WTC11 (cell line): ENCODE results near the gene COBLL1. TPM values are rescaled to one million over a fixed set of nuclear protein-coding genes. Genes with fewer than 3 reads are reported as not detected.
A peak's percentile ranks its signal among the peaks of the same experiment; 100 is the strongest.

ENCODE experiments used
- ATAC-seq: fragments of 200-7000 bp; cut with Tn5 transposase; 2 replicates; pipeline ENCODE4 v1.10.0; 2021; ENCODE audit warnings: mild to moderate bottlenecking, moderate library complexity
- CTCF ChIA-PET: fragments of 300-600 bp; sonication (Branson Sonifier 250); formaldehyde crosslinking; loops from one replicate; lab custom pipeline; 2021; ENCODE audit warnings: antibody characterized with exemption; lab: Charles Lee
- POLR2A ChIA-PET: fragments of 350-600 bp; sonication (Branson Sonifier 250); formaldehyde crosslinking; loops from one replicate; lab custom pipeline; 2021; ENCODE audit warnings: antibody characterized with exemption; lab: Charles Lee
- DNase-seq: peaks from one replicate; pipeline ENCODE4 v3.0.0; 2021; ENCODE audit warnings: low spot score
- H3K27ac Mint-ChIP-seq: 2 replicates; pipeline ENCODE4 v1.8.0; 2021; ENCODE audit warnings: mixed read lengths
- H3K27me3 Mint-ChIP-seq: 2 replicates; pipeline ENCODE4 v1.8.0; 2021; ENCODE audit warnings: low read depth, mild to moderate bottlenecking, moderate library complexity, mixed read lengths
- H3K36me3 Mint-ChIP-seq: 2 replicates; pipeline ENCODE4 v1.8.0; 2021; ENCODE audit warnings: mixed read lengths
- H3K4me1 Mint-ChIP-seq: 2 replicates; pipeline ENCODE4 v1.8.0; 2022; ENCODE audit warnings: mixed read lengths
- H3K4me3 Mint-ChIP-seq: 2 replicates; pipeline ENCODE4 v1.8.0; 2021; ENCODE audit warnings: mild to moderate bottlenecking, moderate library complexity, mixed read lengths
- H3K9me3 Mint-ChIP-seq: 2 replicates; pipeline ENCODE4 v1.8.0; 2021; ENCODE audit warnings: mixed read lengths
- ATF3 ChIP-seq: sonication (generic); formaldehyde crosslinking; conservative IDR thresholded peaks from 2 replicates; pipeline ENCODE4 v1.8.1; 2022; ENCODE audit warnings: mild to moderate bottlenecking, missing genetic modification reagents
- FOXK1 ChIP-seq: sonication (generic); formaldehyde crosslinking; IDR thresholded peaks from 2 replicates; pipeline ENCODE4 v1.8.0; 2022; ENCODE audit warnings: mild to moderate bottlenecking, moderate library complexity, missing genetic modification reagents
- FOXP1 ChIP-seq: sonication (generic); formaldehyde crosslinking; IDR thresholded peaks from 2 replicates; pipeline ENCODE4 v1.8.0; 2022; ENCODE audit warnings: missing genetic modification reagents, mild to moderate bottlenecking, moderate library complexity, borderline replicate concordance
- GABPB1 ChIP-seq: sonication (generic); formaldehyde crosslinking; IDR thresholded peaks from 2 replicates; pipeline ENCODE4 v1.8.1; 2023; ENCODE audit warnings: mild to moderate bottlenecking, missing genetic modification reagents
- IRF2 ChIP-seq: sonication (generic); formaldehyde crosslinking; IDR thresholded peaks from 2 replicates; pipeline ENCODE4 v1.8.0; 2022; ENCODE audit warnings: low read depth, missing genetic modification reagents, borderline replicate concordance
- JUN ChIP-seq: sonication (generic); formaldehyde crosslinking; IDR thresholded peaks from 2 replicates; pipeline ENCODE4 v1.8.0; 2023; ENCODE audit warnings: mild to moderate bottlenecking, missing genetic modification reagents
- NFATC4 ChIP-seq: fragments of 250-450 bp; sonication (Bioruptor Pico); IDR thresholded peaks from 2 replicates; pipeline ENCODE4 v1.9.0; 2021; ENCODE audit warnings: mild to moderate bottlenecking
- SMAD4 ChIP-seq: sonication (generic); formaldehyde crosslinking; IDR thresholded peaks from 2 replicates; pipeline ENCODE4 v1.8.0; 2022; ENCODE audit warnings: mild to moderate bottlenecking, missing genetic modification reagents
- TEAD1 ChIP-seq: sonication (generic); formaldehyde crosslinking; IDR thresholded peaks from 2 replicates; pipeline ENCODE4 v1.8.0; 2022; ENCODE audit warnings: mild to moderate bottlenecking, missing genetic modification reagents
- ZNF232 ChIP-seq: sonication (generic); formaldehyde crosslinking; IDR thresholded peaks from 2 replicates; pipeline ENCODE4 v1.8.0; 2022; ENCODE audit warnings: mild to moderate bottlenecking, missing genetic modification reagents
- total RNA-seq: library from RNA; stranded (reverse); gene quantifications from 3 replicates; pipeline ENCODE4 v1.2.3, GENCODE V29; 2021
- TF ChIP-seq, protein P1 (sequence below): fragments of 250-450 bp; sonication (Bioruptor Pico); IDR thresholded peaks from 2 replicates; pipeline ENCODE4 v2.1.2; 2022; ENCODE audit warnings: mild to moderate bottlenecking, moderate library complexity
- TF ChIP-seq, protein P2 (sequence below): fragments of 200-600 bp; IDR thresholded peaks from 2 replicates; pipeline ENCODE4 v1.8.0; 2022; ENCODE audit warnings: antibody characterized with exemption
- TF ChIP-seq, protein P3 (sequence below): sonication (generic); formaldehyde crosslinking; IDR thresholded peaks from 2 replicates; pipeline ENCODE4 v1.8.0; 2023; ENCODE audit warnings: mild to moderate bottlenecking, missing genetic modification reagents
- TF ChIP-seq, protein P4 (sequence below): sonication (generic); formaldehyde crosslinking; IDR thresholded peaks from 2 replicates; pipeline ENCODE4 v1.8.0; 2022; ENCODE audit warnings: missing genetic modification reagents

The COBLL1 gene
- total RNA-seq, 1 experiment from 2014 or later: 5.8 TPM

GRCh38 chr2:164675687-164676086, 165.9 kb downstream of the COBLL1 start (continued):
- TF ChIP-seq, protein P1, sequence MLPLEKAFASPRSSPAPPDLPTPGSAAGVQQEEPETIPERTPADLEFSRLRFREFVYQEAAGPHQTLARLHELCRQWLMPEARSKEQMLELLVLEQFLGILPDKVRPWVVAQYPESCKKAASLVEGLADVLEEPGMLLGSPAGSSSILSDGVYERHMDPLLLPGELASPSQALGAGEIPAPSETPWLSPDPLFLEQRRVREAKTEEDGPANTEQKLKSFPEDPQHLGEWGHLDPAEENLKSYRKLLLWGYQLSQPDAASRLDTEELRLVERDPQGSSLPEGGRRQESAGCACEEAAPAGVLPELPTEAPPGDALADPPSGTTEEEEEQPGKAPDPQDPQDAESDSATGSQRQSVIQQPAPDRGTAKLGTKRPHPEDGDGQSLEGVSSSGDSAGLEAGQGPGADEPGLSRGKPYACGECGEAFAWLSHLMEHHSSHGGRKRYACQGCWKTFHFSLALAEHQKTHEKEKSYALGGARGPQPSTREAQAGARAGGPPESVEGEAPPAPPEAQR (CRISPR knock-in tag): no peak
- no peak for TF ChIP-seq ZNF232
- no peak for TF ChIP-seq FOXK1
- TF ChIP-seq, protein P2, sequence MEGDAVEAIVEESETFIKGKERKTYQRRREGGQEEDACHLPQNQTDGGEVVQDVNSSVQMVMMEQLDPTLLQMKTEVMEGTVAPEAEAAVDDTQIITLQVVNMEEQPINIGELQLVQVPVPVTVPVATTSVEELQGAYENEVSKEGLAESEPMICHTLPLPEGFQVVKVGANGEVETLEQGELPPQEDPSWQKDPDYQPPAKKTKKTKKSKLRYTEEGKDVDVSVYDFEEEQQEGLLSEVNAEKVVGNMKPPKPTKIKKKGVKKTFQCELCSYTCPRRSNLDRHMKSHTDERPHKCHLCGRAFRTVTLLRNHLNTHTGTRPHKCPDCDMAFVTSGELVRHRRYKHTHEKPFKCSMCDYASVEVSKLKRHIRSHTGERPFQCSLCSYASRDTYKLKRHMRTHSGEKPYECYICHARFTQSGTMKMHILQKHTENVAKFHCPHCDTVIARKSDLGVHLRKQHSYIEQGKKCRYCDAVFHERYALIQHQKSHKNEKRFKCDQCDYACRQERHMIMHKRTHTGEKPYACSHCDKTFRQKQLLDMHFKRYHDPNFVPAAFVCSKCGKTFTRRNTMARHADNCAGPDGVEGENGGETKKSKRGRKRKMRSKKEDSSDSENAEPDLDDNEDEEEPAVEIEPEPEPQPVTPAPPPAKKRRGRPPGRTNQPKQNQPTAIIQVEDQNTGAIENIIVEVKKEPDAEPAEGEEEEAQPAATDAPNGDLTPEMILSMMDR: no peak
- TF ChIP-seq, protein P3, sequence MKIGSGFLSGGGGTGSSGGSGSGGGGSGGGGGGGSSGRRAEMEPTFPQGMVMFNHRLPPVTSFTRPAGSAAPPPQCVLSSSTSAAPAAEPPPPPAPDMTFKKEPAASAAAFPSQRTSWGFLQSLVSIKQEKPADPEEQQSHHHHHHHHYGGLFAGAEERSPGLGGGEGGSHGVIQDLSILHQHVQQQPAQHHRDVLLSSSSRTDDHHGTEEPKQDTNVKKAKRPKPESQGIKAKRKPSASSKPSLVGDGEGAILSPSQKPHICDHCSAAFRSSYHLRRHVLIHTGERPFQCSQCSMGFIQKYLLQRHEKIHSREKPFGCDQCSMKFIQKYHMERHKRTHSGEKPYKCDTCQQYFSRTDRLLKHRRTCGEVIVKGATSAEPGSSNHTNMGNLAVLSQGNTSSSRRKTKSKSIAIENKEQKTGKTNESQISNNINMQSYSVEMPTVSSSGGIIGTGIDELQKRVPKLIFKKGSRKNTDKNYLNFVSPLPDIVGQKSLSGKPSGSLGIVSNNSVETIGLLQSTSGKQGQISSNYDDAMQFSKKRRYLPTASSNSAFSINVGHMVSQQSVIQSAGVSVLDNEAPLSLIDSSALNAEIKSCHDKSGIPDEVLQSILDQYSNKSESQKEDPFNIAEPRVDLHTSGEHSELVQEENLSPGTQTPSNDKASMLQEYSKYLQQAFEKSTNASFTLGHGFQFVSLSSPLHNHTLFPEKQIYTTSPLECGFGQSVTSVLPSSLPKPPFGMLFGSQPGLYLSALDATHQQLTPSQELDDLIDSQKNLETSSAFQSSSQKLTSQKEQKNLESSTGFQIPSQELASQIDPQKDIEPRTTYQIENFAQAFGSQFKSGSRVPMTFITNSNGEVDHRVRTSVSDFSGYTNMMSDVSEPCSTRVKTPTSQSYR (CRISPR knock-in tag): no peak
- no peak for TF ChIP-seq ATF3 (CRISPR knock-in tag)
- no peak for TF ChIP-seq FOXP1 (CRISPR knock-in tag)

DNA sequence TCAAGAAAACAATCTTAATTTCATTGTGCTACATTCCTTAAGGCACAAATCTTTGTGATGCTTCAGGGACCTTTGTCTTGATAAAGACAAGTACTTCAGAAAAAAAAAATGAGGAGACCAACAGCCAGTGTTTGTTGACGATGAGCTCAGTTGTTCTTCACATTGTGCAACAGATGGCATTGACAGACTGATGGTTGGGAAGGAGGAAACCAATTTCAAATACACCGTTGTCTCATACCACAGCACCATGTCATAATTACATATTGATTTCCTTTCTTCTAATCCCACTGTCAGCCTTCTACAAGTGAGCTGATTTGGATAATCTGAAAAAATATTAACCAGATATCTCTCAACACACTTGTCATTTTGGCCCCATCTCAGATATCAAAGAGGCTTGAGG, 166.6 kb downstream of the COBLL1 start:
- ChIA-PET POLR2A (no interaction called here), CTCF (no interaction called here)
- Mint-ChIP-seq H3K27ac (no peak overlapping the region), H3K9me3 (peaks cover 8% of the 10 kb centered on the region), H3K36me3 (no peaks in the 10 kb centered on the region), H3K4me1 (no peaks in the 10 kb centered on the region), H3K27me3 (no peaks in the 10 kb centered on the region), H3K4me3 (no peak overlapping the region)
- DNase-seq (no peak), ATAC-seq (no peak)
- no peak for TF ChIP-seq IRF2 (CRISPR knock-in tag)
- 0 out of 2 replicates have a peak, but pooled peaks have one; percentile 16 for TF ChIP-seq GABPB1 (CRISPR knock-in tag)

DNA sequence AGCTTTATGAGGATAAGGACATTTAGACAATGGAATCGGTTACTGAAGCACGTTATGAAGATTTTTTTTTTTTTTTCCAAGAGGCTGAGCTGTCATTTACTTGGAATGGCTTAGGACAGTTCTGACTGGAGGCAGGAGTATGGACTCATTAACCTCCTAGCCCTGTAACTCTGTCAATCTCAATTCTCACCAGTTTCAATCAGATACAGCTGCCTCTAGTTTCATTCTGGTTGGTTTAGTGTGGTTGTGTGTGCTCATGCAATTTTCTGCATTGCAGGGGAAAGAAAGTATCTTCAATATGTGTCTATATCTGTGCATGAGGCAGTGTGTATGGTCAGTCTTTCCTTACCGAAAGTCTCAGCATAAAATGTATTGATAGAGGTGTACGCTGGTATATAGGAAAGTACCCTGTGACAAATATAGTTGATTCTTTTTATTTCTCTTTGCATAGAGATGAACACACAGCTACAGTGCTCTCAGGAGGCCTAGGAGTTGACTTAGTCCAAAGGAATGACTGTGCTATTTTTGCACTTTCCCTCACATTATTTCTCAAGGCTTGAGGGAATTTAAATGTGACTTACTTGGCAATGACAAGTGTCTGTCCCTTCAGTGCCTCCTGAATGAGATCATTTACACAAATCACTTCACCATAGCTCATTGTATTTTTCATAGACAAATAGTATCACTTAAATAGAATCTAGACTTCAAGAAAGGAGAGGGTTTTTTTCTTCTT, 169.8 kb downstream of the COBLL1 start:
- no peak overlapping the region for H3K27ac Mint-ChIP-seq
- POLR2A ChIA-PET: no interaction called here
- no peak for TF ChIP-seq SMAD4 (CRISPR knock-in tag)
- no peak for TF ChIP-seq JUN
- TF ChIP-seq NFATC4 (CRISPR knock-in tag): no peak
- TF ChIP-seq TEAD1 (CRISPR knock-in tag): no peak
- CTCF ChIA-PET: no interaction called here
- H3K4me3 Mint-ChIP-seq: no peak overlapping the region
- DNase-seq: no peak
- ATAC-seq: no peak
- no peaks in the 10 kb centered on the region for H3K36me3 Mint-ChIP-seq
- no peaks in the 10 kb centered on the region for H3K9me3 Mint-ChIP-seq
- H3K27me3 Mint-ChIP-seq: no peaks in the 10 kb centered on the region
- H3K4me1 Mint-ChIP-seq: no peaks in the 10 kb centered on the region

DNA sequence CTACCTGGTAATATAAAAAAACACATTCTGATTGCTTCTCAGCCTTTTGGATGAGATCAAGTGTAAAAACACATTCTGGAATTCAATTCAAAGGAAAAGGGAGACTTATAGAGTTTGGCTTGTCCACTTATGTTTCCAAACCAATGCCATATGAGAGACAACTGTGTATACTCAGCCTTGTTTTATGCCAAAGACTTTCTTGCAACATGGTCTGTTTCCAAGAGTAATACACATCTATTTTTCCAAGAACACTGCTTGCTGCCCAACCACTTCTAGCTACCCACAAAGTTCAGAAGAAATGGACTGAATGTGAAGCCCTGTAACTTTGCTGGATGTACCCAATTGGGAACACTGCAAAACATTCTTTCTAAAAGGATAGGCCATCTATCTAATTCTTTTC, 172.3 kb downstream of the COBLL1 start:
- no peaks in the 10 kb centered on the region for H3K9me3 Mint-ChIP-seq
- H3K27me3 Mint-ChIP-seq: no peaks in the 10 kb centered on the region
- DNase-seq (no peak), ATAC-seq (no peak)
- TF ChIP-seq, protein P4, sequence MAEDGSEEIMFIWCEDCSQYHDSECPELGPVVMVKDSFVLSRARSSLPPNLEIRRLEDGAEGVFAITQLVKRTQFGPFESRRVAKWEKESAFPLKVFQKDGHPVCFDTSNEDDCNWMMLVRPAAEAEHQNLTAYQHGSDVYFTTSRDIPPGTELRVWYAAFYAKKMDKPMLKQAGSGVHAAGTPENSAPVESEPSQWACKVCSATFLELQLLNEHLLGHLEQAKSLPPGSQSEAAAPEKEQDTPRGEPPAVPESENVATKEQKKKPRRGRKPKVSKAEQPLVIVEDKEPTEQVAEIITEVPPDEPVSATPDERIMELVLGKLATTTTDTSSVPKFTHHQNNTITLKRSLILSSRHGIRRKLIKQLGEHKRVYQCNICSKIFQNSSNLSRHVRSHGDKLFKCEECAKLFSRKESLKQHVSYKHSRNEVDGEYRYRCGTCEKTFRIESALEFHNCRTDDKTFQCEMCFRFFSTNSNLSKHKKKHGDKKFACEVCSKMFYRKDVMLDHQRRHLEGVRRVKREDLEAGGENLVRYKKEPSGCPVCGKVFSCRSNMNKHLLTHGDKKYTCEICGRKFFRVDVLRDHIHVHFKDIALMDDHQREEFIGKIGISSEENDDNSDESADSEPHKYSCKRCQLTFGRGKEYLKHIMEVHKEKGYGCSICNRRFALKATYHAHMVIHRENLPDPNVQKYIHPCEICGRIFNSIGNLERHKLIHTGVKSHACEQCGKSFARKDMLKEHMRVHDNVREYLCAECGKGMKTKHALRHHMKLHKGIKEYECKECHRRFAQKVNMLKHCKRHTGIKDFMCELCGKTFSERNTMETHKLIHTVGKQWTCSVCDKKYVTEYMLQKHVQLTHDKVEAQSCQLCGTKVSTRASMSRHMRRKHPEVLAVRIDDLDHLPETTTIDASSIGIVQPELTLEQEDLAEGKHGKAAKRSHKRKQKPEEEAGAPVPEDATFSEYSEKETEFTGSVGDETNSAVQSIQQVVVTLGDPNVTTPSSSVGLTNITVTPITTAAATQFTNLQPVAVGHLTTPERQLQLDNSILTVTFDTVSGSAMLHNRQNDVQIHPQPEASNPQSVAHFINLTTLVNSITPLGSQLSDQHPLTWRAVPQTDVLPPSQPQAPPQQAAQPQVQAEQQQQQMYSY (CRISPR knock-in tag): no peak
- no peaks in the 10 kb centered on the region for H3K36me3 Mint-ChIP-seq
- CTCF ChIA-PET: no interaction called here
- POLR2A ChIA-PET: no interaction called here
- H3K4me1 Mint-ChIP-seq: no peaks in the 10 kb centered on the region
- no peak overlapping the region for H3K4me3 Mint-ChIP-seq
- no peak overlapping the region for H3K27ac Mint-ChIP-seq
